NCI-H1092 (cell line): Measurements from ENCODE around the gene TCHHL1.
"Not testable (repeated sequence)": the region's sequence is repeated elsewhere in the genome, so short reads cannot be mapped to it uniquely, and the experiment has no call there.

Source experiments
- DNase-seq: peaks from one replicate; lab custom pipeline; 2025; lab: John Stamatoyannopoulos, UW

The TCHHL1 gene

DNA sequence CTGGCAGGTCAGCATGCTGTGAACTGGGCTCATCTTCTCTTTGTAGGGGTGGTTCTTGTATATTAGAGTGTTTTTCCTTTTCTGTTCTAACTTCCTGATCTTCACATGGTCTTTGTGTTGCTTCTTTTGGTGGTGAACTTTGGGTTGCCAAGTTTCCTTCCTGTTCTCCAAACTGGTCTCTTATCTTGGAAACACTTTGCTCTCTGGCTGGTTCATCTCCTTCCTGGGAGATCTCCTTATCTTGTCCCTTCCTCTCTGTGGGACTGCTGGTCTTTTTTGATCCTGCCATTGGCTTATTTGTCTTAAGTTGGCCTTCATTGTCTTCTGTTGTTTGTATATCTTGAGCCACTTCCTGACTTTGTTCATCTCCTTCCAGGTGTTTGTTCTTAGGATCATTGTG, 2.1 kb downstream of the TCHHL1 start:
- no peak for DNase-seq

- DNase-seq, result no peak
These were observed 4.0 kb downstream of the TCHHL1 start for GRCh38 chr1:152084853-152085252.

DNA sequence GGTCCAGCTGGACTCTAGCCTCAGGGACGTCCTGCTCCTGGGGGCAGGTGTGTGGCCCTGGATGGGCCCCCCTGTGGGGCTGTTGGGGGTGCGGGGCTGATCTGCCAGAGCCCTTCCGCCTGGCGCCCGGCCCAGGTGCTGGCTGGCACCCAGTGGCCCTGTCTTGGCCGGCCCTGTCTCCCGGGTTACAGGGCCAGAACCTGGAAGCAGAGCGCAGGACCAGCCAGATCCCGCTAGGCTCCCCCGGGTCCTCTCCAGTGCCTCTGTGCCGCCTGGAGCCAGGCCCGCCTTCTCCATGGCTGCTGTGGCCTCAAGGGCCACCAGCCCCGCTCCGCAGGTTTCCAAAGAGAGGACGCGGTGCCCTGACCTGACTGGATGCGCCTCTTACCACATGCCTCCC, 7.8 kb downstream of the TCHHL1 start:
- DNase-seq, result not testable (repeated sequence)

DNA sequence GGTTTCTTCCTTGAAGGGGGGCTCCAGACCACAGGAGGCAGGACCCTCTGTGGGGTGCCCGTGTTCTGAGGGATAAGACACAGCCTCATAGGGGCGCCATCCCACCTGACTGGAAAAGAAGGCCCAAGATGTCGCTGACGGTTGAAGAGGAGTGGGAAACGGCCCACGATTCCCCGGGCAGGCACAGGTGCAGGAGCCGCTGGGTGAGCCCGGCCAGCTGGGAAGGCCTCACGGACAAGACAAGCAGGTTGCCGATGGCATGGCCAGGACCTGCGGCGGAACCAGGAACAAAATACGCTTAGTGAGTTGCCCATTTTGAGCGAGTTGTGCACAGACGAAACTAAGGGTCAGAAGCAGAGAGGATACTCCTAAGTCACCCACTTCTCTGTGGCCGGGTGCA, 8.4 kb downstream of the TCHHL1 start:
- not testable (repeated sequence) for DNase-seq

DNA sequence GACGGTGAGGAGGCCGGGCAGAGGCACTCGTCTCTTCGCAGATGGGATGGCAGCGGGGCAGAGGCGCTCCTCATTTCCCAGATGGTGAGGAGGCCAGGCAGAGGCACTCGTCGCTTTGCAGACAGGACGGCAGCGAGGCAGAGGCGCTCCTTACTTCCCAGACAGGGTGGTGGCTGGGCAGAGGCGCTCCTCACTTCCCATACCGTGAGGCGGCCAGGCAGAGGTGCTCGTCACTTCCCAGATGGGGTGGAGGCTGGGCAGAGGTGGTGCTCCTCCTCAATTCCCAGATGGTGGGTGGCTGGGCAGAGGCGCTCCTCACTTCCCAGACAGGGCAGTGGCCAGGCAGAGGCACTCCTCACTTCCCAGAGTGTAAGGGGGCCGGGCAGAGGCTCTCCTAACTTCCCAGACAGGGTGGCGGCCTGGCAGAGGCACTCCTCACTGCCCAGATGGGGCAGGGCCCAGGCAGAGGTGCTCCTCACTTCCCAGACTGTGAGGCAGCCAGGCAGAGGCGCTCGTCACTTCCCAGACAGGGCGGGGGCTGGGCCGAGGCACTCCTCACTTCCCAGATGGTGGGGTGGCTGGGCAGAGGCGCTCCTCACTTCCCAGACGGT, 9.9 kb downstream of the TCHHL1 start:
- no peak for DNase-seq

GRCh38 chr1:152072311-152072710, 16.6 kb downstream of the TCHHL1 start:
- no peak for DNase-seq

DNA sequence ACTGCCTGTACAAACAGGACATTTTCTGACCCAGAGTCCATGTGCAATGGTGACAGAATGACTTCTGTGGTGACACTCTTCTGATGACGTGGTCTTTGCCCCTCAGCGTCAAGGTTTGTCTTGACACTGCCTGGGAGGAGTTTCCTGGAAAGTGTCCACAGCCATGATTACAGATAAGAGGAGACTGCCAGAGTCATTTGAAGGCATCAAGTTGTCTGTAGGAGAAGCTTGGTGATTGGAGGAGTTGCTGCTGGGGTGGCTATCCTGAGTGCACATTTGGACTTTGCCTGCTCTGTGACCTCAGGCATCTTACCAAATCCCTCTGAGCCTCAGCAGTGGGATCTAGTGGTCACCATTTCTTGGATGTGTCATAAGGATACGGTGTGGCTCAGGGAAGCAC, 17.7 kb downstream of the TCHHL1 start:
- DNase-seq, result no peak

- no peak for DNase-seq
These were observed 20.9 kb downstream of the TCHHL1 start for GRCh38 chr1:152067929-152068328.

GRCh38 chr1:152067150-152067549, 21.7 kb downstream of the TCHHL1 start:
- no peak for DNase-seq

DNA sequence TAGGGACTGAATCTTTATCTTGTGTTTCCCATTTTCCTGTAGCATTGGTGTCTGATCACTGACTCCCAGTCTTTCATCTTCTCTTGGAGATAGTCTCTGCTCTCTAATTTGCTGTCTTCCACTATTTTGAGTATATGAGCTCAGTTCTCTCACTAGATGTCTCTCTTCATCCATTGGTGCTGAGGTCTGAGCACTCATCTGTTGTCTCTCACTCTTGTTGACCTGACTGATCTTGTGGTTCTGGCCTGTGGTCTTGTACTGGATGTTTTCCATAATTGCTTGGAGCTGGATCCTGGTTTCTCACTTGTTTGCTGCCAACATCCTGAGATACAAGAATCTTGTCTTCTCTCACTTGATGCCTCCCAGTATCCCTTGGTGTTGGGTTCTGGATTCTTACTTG, 26.9 kb downstream of the TCHHL1 start:
- no peak for DNase-seq

DNA sequence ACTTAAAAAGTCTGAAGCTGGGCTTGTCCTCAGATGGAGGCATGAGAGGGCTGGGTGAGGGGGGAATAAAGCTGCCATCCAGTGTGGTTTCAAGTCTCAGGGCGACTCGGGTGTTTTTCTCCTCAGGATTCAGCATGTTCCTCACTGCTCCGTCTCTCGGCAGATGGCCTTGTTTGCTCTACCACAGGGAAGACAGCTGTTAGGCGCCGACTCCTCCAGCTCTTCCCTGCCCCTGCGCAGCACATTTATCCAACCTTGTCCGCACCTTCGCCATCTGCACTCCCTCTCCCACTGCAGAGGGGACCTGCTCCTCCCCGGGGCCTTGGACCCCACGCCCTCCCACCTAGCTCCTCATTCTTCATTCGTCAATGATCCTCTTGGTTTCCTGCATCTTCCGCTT, 35.5 kb downstream of the TCHHL1 start:
- no peak for DNase-seq

DNA sequence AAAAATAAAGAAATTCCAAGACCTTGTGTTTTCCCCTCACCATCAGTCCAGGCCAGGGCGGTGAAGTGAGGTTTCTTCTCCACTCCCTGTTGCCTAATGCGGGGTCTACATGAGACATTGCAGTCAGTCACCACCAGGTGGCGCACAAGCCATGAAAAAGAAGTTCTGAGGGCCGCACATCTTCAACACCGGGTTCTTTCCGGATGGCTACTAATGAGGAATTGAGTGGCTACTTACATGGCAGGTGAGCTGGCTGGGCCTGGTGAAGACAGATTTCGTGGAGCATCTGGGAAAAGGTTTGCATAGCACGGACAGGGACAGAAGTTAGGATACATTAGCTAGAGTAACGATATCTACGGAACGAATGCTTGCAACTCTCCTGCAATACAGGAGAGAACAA, 36.3 kb downstream of the TCHHL1 start:
- peak; percentile 68 for DNase-seq

DNA sequence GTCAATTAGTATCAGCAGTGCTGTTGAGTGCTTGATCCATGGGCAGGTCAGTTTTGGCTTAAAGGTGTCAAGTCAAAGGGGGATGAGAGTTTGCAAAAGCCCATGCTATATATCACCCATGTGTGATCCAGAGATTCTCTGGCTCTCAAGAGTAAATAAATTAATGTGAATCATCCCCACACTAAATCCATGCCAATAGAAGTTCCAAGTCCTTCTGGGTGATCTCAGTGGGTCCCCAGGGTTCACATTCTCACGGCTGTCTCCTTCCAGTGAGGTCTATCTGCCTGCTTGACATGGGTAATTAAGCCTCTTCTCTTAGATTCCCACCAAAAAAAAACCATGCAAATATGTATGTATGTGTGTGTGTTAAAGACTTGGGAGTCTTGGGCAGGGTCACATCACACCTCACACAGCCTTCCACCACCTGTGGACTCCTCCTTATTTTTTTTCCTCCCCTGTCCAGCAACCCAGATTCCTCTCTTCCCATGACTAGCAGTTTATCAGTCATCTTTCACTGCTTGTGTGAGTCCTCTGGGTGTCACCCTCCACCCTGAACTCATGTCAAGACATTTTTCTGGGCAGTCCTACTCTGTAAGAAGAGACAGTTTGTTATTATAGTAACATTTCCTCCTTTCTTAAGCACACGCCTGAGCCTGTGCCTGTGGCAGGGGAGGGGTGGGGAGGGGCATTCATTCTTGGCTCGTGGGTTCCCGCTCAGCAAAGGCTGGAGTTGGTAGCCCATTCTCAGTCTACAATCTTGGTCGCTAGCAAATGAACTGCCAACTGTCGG, 37.8 kb downstream of the TCHHL1 start:
- no peak for DNase-seq

DNA sequence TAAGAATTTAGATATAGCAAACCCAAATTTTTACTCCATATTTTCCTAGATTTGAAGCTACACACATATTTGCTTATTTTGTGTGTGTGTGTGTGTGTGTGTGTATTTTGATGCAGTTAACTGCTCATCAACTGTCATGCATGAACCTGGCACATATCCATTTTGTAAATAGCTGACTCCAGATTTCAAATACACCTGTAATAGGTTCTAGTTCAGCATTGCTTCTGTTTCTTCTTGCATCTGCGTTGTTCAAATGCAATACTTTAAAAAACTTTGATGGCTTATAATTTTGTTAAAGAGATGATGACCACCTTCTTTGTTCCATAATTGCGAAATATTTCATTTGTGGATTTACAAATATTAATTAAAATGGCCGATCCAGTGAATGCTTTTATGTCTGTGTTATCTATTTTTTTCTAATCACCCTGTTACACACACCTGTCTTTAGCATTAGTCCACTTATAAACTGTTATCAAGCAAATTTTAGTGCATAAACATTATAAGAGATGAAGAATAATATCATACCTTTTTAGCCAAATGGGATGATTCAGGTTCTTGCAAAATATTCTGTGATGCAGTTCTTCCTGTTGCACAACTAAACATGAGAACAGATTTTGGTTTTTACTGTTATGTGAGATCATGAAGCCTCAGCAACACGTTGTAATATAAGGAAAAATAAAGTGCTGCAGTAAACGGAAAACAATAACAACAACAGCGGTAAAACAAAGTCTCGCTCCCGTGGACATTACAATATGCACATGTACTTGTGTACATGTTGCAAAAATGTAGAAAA, 39.4 kb downstream of the TCHHL1 start:
- DNase-seq, result no peak

GRCh38 chr1:152048416-152049009, 40.4 kb downstream of the TCHHL1 start:
- no peak for DNase-seq

DNA sequence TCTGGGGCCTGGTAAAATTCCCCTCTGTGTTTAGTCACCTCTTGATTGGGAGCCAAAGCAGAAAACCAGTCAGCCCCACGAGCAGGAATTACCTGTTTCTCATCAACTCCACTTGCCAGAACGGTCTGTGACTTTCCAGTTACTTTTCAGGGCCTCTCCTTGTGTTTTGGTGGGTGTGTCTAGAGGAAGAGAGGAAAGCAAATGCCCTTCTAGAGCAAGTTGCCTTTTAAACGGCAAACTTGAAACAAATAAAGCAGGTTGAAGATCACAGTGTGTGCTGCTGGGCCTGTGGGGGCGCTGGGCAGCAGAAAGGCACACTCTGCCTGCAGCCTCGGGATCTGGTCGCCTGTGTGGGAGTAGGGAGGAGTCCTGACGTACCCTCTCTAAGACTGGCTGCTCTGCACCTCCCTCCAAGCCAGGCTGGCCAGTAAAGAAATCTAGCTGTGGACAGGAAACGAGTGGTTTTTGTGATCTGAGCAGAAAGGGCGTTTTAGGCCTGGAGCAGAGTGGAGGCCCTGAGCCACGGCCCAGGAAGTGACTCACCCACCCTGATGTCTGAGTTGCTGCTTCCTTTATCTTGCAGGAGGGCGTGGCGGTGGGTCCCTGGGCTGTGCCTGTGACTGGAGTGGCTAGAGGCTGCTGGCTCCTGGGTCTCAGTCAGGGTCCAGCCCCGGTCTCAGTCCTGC, 41.0 kb downstream of the TCHHL1 start:
- DNase-seq, result no peak

GRCh38 chr1:152047413-152047729, 41.5 kb downstream of the TCHHL1 start:
- no peak for DNase-seq

DNA sequence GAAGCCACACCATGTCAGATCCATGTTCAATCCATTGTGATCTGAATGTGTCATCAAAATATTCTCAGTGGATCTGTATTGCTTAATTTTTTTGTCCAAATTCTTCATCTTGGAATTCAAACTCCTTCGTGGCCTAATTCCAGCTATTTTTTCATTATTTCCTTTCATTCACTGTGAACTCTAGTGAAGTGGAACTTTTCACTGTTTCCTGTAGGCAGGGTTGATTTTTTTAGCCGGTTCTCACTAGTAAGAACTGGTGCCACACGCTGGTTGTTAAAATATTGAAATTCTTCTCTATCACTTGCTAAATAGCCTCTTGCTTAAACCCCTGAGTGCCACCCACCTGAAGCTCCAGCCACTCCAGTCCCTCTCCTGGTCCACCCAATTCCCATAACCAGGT, 44.5 kb downstream of the TCHHL1 start:
- no peak for DNase-seq

- no peak for DNase-seq
These were observed 45.0 kb downstream of the TCHHL1 start for GRCh38 chr1:152043870-152044269.

DNA sequence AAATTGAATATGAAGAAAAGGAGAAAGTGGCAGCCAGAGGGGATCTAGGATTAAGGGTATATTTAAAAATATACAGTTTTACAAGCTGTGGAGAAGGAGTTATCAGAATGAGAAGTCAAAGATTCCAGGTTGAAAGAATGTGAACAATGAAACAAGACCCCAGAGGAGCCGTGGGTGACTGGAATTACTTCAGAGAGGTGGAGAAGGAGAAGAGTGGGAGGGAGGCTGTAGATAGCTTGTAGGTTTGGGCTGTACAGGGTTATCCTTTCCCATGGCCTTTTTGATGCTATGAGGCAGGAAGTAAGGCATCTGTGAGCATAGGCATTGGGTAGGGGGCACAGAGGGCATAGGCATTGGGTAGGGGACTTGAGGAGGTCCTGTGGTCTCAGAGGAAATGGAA, 46.8 kb downstream of the TCHHL1 start:
- DNase-seq, result no peak

- no peak for DNase-seq
These were observed 49.0 kb downstream of the TCHHL1 start for GRCh38 chr1:152039886-152040285.

DNA sequence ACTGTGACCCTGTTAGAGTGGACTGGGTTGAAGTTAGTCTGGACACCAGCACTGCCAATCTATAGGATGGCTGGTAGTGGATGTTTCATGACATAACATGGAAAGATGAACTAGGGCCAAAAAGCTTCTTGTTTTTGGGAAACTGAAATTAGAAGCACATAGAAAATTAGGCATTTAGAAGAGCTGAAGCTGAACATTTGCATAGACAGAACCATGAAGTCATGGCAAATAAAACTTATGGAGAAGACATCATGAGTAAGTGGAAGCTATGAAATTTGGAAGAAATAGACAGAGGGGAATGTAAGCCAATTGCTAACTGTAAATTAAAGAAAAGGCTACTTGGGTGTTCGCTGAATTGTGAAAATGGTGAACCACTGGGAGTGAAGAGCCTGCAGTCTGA, 49.4 kb downstream of the TCHHL1 start:
- DNase-seq, result no peak
